Heart left ventricle (tissue), 16 donors: ENCODE measurements around the gene C20orf204. TPM values are rescaled to one million over a fixed set of nuclear protein-coding genes. Genes with fewer than 3 reads are reported as not detected.

ENCODE experiments used
- ATAC-seq, 4 donors: fragments of 200-7000 bp; cut with Tn5 transposase; one replicate each; pipeline ENCODE4 v1.9.1; 2020 to 2022; ENCODE audit warnings: moderate library complexity in 4 of 4, mild to moderate bottlenecking in 3 of 4, moderate number of reproducible peaks in 1 of 4
- DNase-seq, 5 donors: peaks; one replicate each; pipeline ENCODE4 v3.0.0-alpha.2; 2020
- H3K27ac ChIP-seq, 12 donors: fragments of 200-600 bp; sonication (generic) in 4 of 12; one replicate each; pipeline versions ENCODE4 v1.5.0 to v1.8.0; 2016 to 2022; ENCODE audit warnings: mild to moderate bottlenecking in 2 of 12
- H3K27me3 ChIP-seq, 9 donors: fragments of 200-600 bp; sonication (generic) in 2 of 9; one replicate each; pipeline versions ENCODE4 v1.5.1 to v1.8.0; 2016 to 2022; ENCODE audit warnings: mild to moderate bottlenecking in 3 of 9
- H3K36me3 ChIP-seq, 9 donors: fragments of 200-600 bp; sonication (generic) in 2 of 9; one replicate each; pipeline versions ENCODE4 v1.5.0 to v1.8.0; 2018 to 2022; ENCODE audit warnings: mild to moderate bottlenecking in 2 of 9
- H3K4me1 ChIP-seq, 12 donors: fragments of 200-600 bp; sonication (generic) in 4 of 12; one replicate each; pipeline versions ENCODE4 v1.5.0 to v1.8.0; 2016 to 2022; ENCODE audit warnings: mild to moderate bottlenecking in 3 of 12
- H3K4me3 ChIP-seq, 12 donors: fragments of 200-600 bp; sonication (generic) in 4 of 12; one replicate each; pipeline versions ENCODE4 v1.5.0 to v1.8.0; 2017 to 2022; ENCODE audit warnings: mild to moderate bottlenecking in 9 of 12, moderate library complexity in 4 of 12
- H3K9me3 ChIP-seq, 12 donors: fragments of 200-600 bp; sonication (generic) in 4 of 12; one replicate each; pipeline versions ENCODE4 v1.5.0 to v1.8.0; 2016 to 2022; ENCODE audit warnings: mild to moderate bottlenecking in 1 of 12
- CTCF ChIP-seq, 12 donors: fragments of 200-600 bp; sonication (generic) in 4 of 12; IDR thresholded peaks; one replicate each; pipeline versions ENCODE4 v1.5.0 to v1.8.0; 2018 to 2022; ENCODE audit warnings: antibody characterized with exemption in 12 of 12, mild to moderate bottlenecking in 5 of 12
- POLR2A ChIP-seq, 2 donors: fragments of 450-650 bp; IDR thresholded peaks; one replicate each; pipeline ENCODE4 v1.6.1; 2017; ENCODE audit warnings: antibody characterized with exemption in 2 of 2, mild to moderate bottlenecking in 2 of 2, moderate library complexity in 2 of 2
- WGBS, 4 donors: extraction: QIAGEN DNeasy Blood & Tissue Kit in 2 of 4; methylation state at CpG; one replicate each; pipeline versions ENCODE4 v1.1.5 to v1.1.7; 2013 to 2018; 5-methylcytosine and 5-hydroxymethylcytosine counted together
- intact Hi-C, 10 donors: fragments of 100-400 bp; cut with DNase I; formaldehyde crosslinking; loops; one replicate each; pipeline versions ENCODE4 v1.11.1 to v1.14.2; 2022
- polyA plus RNA-seq, 2 donors: library from polyadenylated mRNA; stranded (reverse); fragments of 200-250 nt; gene quantifications; one replicate each; pipeline ENCODE4 v1.2.3, GENCODE V29; 2013
- total RNA-seq, 9 donors: library from RNA; depleted of rRNA in 2 of 9; stranded (reverse); fragments of >200 nt in 2 of 9; fragmentation: NEBNext Ultra II Directional in 3 of 9; extraction: Animal tissue kit (Norgen Biotek cat#: 25700) in 3 of 9; gene quantifications; one replicate each; pipeline versions ENCODE4 v1.1.0 to v1.2.4, GENCODE V29; 2016 to 2023
- donor health status: ischemic (EF 13 %, LVEDD 7.1; RV severe dilation, severe dysfunction).
- donor health status: healthy with polysubstance abuse.
- donor health status: DM: no; HTN: yes; CAD: no.
- donor health status: DM: no; HTN: no; CAD: no.
- donor health status: ischemic (EF 25% LVEDD 6.9; RV normal size, moderate dysfunction).
- donor health status: ischemic (EF 25% LVEDD 5.7; RV mildly dilated, moderate dysfunction).
- donor health status: healthy.
- donor health status: DM: yes; HTN: yes; CAD: no.
- donor health status: ischemic (EF 35%, LVEDD 5.7; RV mildly dilated, moderate dysfunction).
- donor health status: nonischemic (EF 11% LVEDD 7.7; RV severe dilation, severe dysfunction).
- donor health status: DM: yes; HTN: yes; CAD: no.
- donor health status: PGD.
- donor health status: ischemic (EF 29% LVEDD 5.4; RV normal size, mild dysfunction).
- donor health status: nonischemic (EF 23%, LVEDD 6.1; RV moderate dilation, normal function).

Gene C20orf204
- total and polyA plus RNA-seq, 11 donors = 0.16 to 1.2 (median 0.42) TPM

- intact Hi-C loops = loop anchor here in 1 of 10 donors (10.0 kb wide), 1 partner anchor 175 kb away; the partner anchor contains the start of gene DNAJC5
- Histone ChIP-seq H3K9me3 (no peaks in the 10 kb centered on the region), H3K4me1 (peaks cover 0 to 22% (median under 1%) of the 10 kb centered on the region in 12 donors), H3K27me3 (no peaks in the 10 kb centered on the region), H3K27ac (no peak overlapping the region), H3K36me3 (peaks cover 0 to 31% (median 20%) of the 10 kb centered on the region in 9 donors), H3K4me3 (no peak overlapping the region)
- no peak for ATAC-seq
- TF ChIP-seq CTCF (IDR thresholded peaks at IDR 0.05) (peak; percentile 42 to 72 (median 66)), POLR2A (IDR thresholded peaks at IDR 0.05) (no peak)
- WGBS, 4 donors = 62 to 87% (median 64%) methylated on average over 6 to 14 of the region's 14 CpGs
- no peak for DNase-seq
These were observed 33.7 kb downstream of the C20orf204 start for GRCh38 chr20:64069614-64070243.

- no peak for ATAC-seq
- WGBS, 4 donors = 89 to 95% (median 94%) methylated on average over 21 to 31 of the region's 31 CpGs
- no peak for DNase-seq
- Histone ChIP-seq H3K4me1 (peaks cover 0 to 15% (median 0%) of the 10 kb centered on the region in 12 donors), H3K36me3 (peaks cover 0 to 33% (median 20%) of the 10 kb centered on the region in 9 donors), H3K27ac (no peak overlapping the region), H3K4me3 (no peak overlapping the region), H3K9me3 (no peaks in the 10 kb centered on the region), H3K27me3 (no peaks in the 10 kb centered on the region)
- intact Hi-C loops = no loop called here
- TF ChIP-seq POLR2A (IDR thresholded peaks at IDR 0.05) = no peak
- no peak for TF ChIP-seq CTCF (IDR thresholded peaks at IDR 0.05)
These were observed 34.4 kb downstream of the C20orf204 start for GRCh38 chr20:64070244-64070993.

- Histone ChIP-seq H3K36me3 (peaks cover 0 to 43% (median 20%) of the 10 kb centered on the region in 9 donors), H3K4me1 (peaks cover 0 to 10% (median 0%) of the 10 kb centered on the region in 12 donors), H3K27ac (no peak overlapping the region), H3K27me3 (no peaks in the 10 kb centered on the region), H3K9me3 (no peaks in the 10 kb centered on the region), H3K4me3 (no peak overlapping the region)
- DNase-seq = no peak
- 88 to 92% (median 90%) methylated on average over 28 to 30 of the region's 30 CpGs for WGBS, 4 donors
- TF ChIP-seq POLR2A (IDR thresholded peaks at IDR 0.05) (no peak), CTCF (IDR thresholded peaks at IDR 0.05) (no peak)
- ATAC-seq = no peak
- intact Hi-C loops = no loop called here
These were observed 35.7 kb downstream of the C20orf204 start for GRCh38 chr20:64071341-64072332.
